Measurements from ENCODE around the gene MRAS.
"Not testable (repeated sequence)": the region's sequence is repeated elsewhere in the genome, so short reads cannot be mapped to it uniquely, and the experiment has no call there.

The MRAS gene

GRCh38 chr3:138426211-138426610 lies 77.8 kb downstream of the MRAS start:
- peak; percentile 35 for DNase-seq

- not testable (repeated sequence) for DNase-seq
Measured at GRCh38 chr3:138426754-138427153, 78.4 kb downstream of the MRAS start.

- DNase-seq, result peak; percentile 69
Measured at GRCh38 chr3:138429665-138430064, 81.3 kb downstream of the MRAS start.

GRCh38 chr3:138432576-138433240 lies 84.3 kb downstream of the MRAS start:
- DNase-seq, result no peak

- DNase-seq, result no peak
Measured at GRCh38 chr3:138433892-138434275, 85.5 kb downstream of the MRAS start.

- peak; percentile 89 for DNase-seq
Measured at GRCh38 chr3:138434276-138434874, 86.0 kb downstream of the MRAS start, which contains the start of gene ESYT3. TSS of gene ESYT3 (plus strand) at chr3:138434616. CDS start at chr3:138434799, 183 bp downstream.

- peak; percentile 34 for DNase-seq
Measured at GRCh38 chr3:138434875-138435772, 86.7 kb downstream of the MRAS start.

GRCh38 chr3:138435840-138436239 lies 87.5 kb downstream of the MRAS start:
- DNase-seq, result no peak

- no peak for DNase-seq
Measured at GRCh38 chr3:138437281-138437680, 88.9 kb downstream of the MRAS start.

- DNase-seq, result peak; percentile 48
Measured at GRCh38 chr3:138438896-138439295, 90.5 kb downstream of the MRAS start.

GRCh38 chr3:138439646-138440045 lies 91.3 kb downstream of the MRAS start:
- no peak for DNase-seq

GRCh38 chr3:138440121-138440521 lies 91.7 kb downstream of the MRAS start:
- DNase-seq, result peak; percentile 77

GRCh38 chr3:138440596-138440995 lies 92.2 kb downstream of the MRAS start:
- DNase-seq, result peak; percentile 35

GRCh38 chr3:138441256-138441655 lies 92.9 kb downstream of the MRAS start:
- DNase-seq, result no peak

- DNase-seq, result no peak
Measured at GRCh38 chr3:138441742-138442141, 93.4 kb downstream of the MRAS start.

GRCh38 chr3:138442433-138442832 lies 94.1 kb downstream of the MRAS start:
- DNase-seq, result peak; percentile 67

GRCh38 chr3:138443091-138443490 lies 94.7 kb downstream of the MRAS start:
- no peak for DNase-seq

- DNase-seq, result no peak
Measured at GRCh38 chr3:138443521-138444503, 95.4 kb downstream of the MRAS start.

GRCh38 chr3:138445236-138445635 lies 96.9 kb downstream of the MRAS start:
- DNase-seq, result peak; percentile 81

GRCh38 chr3:138445654-138446053 lies 97.3 kb downstream of the MRAS start:
- no peak for DNase-seq

GRCh38 chr3:138448631-138449030 lies 100.3 kb downstream of the MRAS start:
- no peak for DNase-seq

GRCh38 chr3:138449490-138449889 lies 101.1 kb downstream of the MRAS start:
- no peak for DNase-seq
